ENCODE measurements around the gene WIPF1.
A peak's percentile ranks its signal among the peaks of the same experiment; 100 is the strongest.

- TF ChIP-seq MYC (IDR thresholded peaks at IDR 0.05; ENCODE audit: low read depth, low read length) (no peak), EZH2 (IDR thresholded peaks at IDR 0.05; ENCODE audit: borderline replicate concordance, low read depth, low read length, severe bottlenecking) (no peak), POLR2A (IDR thresholded peaks at IDR 0.05; ENCODE audit: low read depth, low read length) (no peak), CTCF (IDR thresholded peaks at IDR 0.05; ENCODE audit: extremely low read depth in 1 of 2, insufficient read depth in 1 of 2, low read depth in 1 of 2, low read length in 2 of 2) (peak; percentile 10 to 22), FOS (IDR thresholded peaks at IDR 0.05; ENCODE audit: borderline replicate concordance, insufficient read depth, low read length) (no peak), POLR2AphosphoS5 (IDR thresholded peaks at IDR 0.05; ENCODE audit: insufficient read depth, low read depth, low read length) (no peak), JUN (IDR thresholded peaks at IDR 0.05; ENCODE audit: borderline replicate concordance, insufficient read depth, insufficient read length, low read depth) (no peak), MAX (IDR thresholded peaks at IDR 0.05; ENCODE audit: insufficient read depth, insufficient read length) (no peak), GATA2 (IDR thresholded peaks at IDR 0.05; ENCODE audit: insufficient read depth, insufficient read length, low read depth, low read length) (no peak)
These were observed 8.1 kb upstream of the WIPF1 start for GRCh38 chr2:174605687-174606086.

Data from endothelial cell of umbilical vein (primary cell).